ENCODE results near the gene DTNB.

DNA sequence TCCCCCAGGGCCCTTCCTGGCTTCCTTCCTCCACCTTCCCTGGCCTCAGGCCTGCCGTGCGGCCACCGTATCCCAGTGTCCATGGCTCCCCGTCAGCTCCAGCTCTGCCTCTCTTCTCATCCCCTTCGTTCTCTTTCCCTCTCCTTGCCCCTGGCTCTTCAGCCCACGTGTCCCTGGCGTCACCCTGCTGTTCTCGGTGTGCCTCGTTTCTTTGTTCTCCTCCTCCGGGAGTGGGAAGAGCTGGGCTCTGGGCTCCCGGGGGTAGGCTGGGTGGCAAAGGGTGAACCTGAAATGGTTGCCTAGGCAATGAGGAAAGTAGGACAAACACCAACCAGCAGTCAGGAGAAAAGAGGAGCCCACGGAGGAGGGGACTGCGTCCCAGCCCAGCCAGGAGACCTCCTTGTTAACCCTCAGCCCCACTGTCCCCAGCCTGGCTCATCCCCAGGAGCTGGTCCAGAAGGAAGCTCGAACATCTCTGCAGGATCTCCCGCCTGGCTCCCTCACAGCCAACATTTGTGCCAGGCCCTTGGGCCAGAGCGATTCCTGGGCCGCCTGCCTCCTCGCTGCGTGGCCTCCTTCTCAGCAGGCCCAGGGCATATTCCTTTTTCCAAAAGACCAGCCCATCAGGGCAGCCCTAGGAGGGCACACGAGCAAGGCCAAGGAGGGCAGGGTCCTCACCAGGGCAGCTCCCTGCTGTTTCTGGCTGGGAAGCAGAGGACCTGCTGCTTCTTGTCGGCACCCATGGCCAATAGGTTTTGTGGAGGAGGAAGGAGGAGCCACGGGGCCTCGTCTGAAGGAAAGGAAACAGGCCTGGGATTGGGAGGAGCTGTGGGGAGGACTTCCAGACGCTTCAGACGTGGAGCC lies 300.7 kb downstream of the DTNB start:
- TF ChIP-seq, protein P1, sequence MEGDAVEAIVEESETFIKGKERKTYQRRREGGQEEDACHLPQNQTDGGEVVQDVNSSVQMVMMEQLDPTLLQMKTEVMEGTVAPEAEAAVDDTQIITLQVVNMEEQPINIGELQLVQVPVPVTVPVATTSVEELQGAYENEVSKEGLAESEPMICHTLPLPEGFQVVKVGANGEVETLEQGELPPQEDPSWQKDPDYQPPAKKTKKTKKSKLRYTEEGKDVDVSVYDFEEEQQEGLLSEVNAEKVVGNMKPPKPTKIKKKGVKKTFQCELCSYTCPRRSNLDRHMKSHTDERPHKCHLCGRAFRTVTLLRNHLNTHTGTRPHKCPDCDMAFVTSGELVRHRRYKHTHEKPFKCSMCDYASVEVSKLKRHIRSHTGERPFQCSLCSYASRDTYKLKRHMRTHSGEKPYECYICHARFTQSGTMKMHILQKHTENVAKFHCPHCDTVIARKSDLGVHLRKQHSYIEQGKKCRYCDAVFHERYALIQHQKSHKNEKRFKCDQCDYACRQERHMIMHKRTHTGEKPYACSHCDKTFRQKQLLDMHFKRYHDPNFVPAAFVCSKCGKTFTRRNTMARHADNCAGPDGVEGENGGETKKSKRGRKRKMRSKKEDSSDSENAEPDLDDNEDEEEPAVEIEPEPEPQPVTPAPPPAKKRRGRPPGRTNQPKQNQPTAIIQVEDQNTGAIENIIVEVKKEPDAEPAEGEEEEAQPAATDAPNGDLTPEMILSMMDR (IDR thresholded peaks at IDR 0.05) = no peak
- TF ChIP-seq POLR2A (IDR thresholded peaks at IDR 0.05) = no peak
- TF ChIP-seq EP300 (IDR thresholded peaks at IDR 0.05) = no peak

Data from ovary (tissue), 3 donors.